ENCODE measurements around the gene BBS9. TPM values are rescaled to one million over a fixed set of nuclear protein-coding genes. Genes with fewer than 3 reads are reported as not detected.

The BBS9 gene
- total RNA-seq, 2 experiments from 2014 or later = 13.7 to 17.2 TPM

DNA sequence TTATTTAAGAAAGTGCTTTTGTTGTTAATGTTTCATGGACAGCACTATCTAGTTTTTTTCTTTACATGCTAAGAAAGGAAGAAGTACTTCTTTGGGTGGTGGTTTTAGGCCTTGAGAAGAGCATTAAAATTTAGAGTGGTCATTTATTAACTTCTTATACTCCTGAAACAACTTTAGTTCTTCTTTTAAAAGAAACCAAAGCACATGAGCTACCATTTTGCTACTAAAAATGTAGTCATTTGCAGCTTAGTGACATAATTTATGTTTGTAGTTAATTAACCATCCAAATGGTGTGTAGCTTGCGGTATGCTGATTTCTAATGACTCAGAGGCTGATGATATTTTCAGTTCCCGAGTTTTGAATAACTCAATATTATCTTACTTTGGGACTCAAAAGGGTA is 207.5 kb downstream of the BBS9 start:
- no peaks in the 10 kb centered on the region for H3K36me3 Mint-ChIP-seq
- no peaks in the 10 kb centered on the region for H3K9me3 Mint-ChIP-seq
- ATAC-seq (ENCODE audit: low read depth) = no peak

DNA sequence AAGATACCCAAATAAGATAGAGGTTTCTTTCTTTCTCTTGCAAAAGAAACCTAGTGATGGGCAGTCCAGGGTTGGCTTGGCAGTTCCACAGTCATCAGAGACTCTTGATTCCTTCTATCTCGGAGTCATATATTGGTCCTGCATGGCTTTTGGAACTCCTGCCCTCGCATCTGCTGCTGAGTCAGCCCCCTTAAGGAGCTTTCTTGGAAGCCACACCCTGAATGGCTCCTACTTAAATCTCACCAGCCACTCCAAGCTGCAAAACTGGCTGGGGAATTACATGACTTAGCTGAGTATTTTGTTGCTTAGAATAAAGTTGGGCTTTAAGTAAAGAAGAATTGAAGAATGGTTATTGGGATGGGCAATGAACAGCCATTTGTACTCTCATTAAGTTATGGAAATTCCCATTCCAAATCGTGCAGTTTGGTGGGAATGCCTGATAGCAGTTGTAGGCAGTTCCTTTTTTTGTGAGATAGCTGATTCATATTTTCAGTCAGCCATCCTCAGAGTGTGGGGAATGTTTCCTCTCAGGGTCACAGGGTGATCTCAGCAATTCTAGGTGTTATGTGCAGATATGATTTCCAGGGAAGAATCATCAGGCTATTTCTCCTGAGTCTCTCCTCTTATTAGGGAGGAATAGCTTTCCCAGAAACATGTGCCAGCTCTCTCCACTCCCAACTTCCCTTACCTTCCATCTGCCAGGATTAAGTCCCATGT is 209.9 kb downstream of the BBS9 start:
- ATAC-seq (ENCODE audit: low read depth) (no peak), DNase-seq (no peak)
- no peaks in the 10 kb centered on the region for H3K27me3 Mint-ChIP-seq
- POLR2A ChIA-PET = no interaction called here
- no peak overlapping the region for H3K4me3 Mint-ChIP-seq
- no peaks in the 10 kb centered on the region for H3K36me3 Mint-ChIP-seq
- H3K4me1 Mint-ChIP-seq = no peaks in the 10 kb centered on the region
- no peak overlapping the region for H3K27ac Mint-ChIP-seq
- no peaks in the 10 kb centered on the region for H3K9me3 Mint-ChIP-seq

More for the DNA sequence above, 207.5 kb downstream of the BBS9 start:
- POLR2A ChIA-PET = no interaction called here
- H3K27me3 Mint-ChIP-seq = no peaks in the 10 kb centered on the region
- no peak overlapping the region for H3K27ac Mint-ChIP-seq
- no peak overlapping the region for H3K4me3 Mint-ChIP-seq
- no peak for DNase-seq
- H3K4me1 Mint-ChIP-seq = no peaks in the 10 kb centered on the region

DNA sequence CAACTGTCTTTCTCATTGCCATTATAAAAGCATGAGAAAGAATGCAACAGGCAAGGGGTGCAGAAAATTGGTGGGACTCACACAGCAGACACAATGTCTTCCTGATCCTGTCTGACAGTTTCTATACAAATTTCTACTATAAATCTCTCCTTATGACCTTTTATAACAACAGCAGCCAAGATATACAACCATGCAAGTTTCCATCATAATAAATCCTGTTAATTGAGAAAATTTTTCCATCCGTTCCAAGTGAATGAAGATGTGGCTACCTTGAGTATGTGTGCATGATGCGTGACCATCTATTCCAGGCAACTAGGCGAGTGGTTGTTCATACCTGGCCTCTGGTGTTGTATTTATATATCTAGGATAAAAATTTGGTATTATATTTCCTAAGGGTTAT is 216.7 kb downstream of the BBS9 start:
- no peak overlapping the region for H3K27ac Mint-ChIP-seq
- POLR2A ChIA-PET = no interaction called here
- no peak overlapping the region for H3K4me3 Mint-ChIP-seq
- H3K27me3 Mint-ChIP-seq = no peaks in the 10 kb centered on the region
- H3K4me1 Mint-ChIP-seq = no peaks in the 10 kb centered on the region
- H3K9me3 Mint-ChIP-seq = no peaks in the 10 kb centered on the region
- DNase-seq = no peak
- peaks cover 2% of the 10 kb centered on the region for H3K36me3 Mint-ChIP-seq
- ATAC-seq (ENCODE audit: low read depth) = no peak

- Mint-ChIP-seq H3K9me3 (no peaks in the 10 kb centered on the region), H3K36me3 (peaks cover 2% of the 10 kb centered on the region), H3K27me3 (no peaks in the 10 kb centered on the region), H3K4me3 (no peak overlapping the region), H3K27ac (no peak overlapping the region), H3K4me1 (no peaks in the 10 kb centered on the region)
- POLR2A ChIA-PET = no interaction called here
- no peak for ATAC-seq (ENCODE audit: low read depth)
- DNase-seq = no peak
Measured at GRCh38 chr7:33350577-33350976, 221.2 kb downstream of the BBS9 start.

DNA sequence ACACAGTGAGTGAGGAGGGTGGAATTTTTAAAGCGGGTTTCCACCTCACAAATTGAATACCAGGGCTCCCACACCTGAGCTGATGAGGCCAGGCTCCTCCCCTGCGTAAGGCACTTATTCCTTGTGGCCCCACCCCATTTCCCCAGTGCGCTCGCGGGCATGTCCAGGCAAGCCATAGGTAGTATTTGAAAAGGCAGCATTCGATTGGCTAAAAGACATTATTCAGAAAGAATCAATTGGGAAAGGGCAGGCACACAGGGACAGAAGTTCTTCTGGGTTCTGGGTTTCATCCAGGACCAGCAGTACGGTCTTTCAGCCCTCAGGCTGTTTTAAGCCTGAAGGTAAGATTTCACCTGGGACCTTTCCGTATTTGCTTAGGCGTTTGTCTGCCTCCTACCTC is 222.3 kb downstream of the BBS9 start:
- Mint-ChIP-seq H3K27me3 (no peaks in the 10 kb centered on the region), H3K9me3 (no peaks in the 10 kb centered on the region), H3K36me3 (peaks cover 2% of the 10 kb centered on the region), H3K27ac (no peak overlapping the region), H3K4me3 (no peak overlapping the region), H3K4me1 (no peaks in the 10 kb centered on the region)
- POLR2A ChIA-PET = no interaction called here
- DNase-seq (no peak), ATAC-seq (ENCODE audit: low read depth) (no peak)

DNA sequence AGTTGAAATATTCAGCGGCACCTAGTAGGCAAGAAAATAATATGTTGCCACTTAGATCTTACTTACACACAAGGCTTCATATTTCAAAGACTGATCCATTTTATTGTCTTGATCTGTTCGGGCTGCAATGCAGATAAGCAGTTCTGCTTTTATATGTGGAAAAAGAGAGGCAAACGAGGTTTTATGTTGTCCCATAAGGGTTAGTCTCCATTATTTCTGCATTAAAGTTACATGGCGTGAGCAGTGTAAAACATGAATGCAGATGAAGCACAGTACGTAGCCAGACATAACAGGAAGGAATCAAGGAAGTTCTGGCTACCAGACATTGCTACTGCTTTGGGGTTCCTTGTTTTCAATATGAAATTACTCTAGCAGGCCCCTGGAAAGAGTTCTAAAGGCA is 224.8 kb downstream of the BBS9 start:
- H3K4me1 Mint-ChIP-seq = no peaks in the 10 kb centered on the region
- DNase-seq (no peak), ATAC-seq (ENCODE audit: low read depth) (no peak)
- H3K4me3 Mint-ChIP-seq = no peak overlapping the region
- no peaks in the 10 kb centered on the region for H3K9me3 Mint-ChIP-seq
- H3K27ac Mint-ChIP-seq = no peak overlapping the region
- POLR2A ChIA-PET = no interaction called here
- H3K36me3 Mint-ChIP-seq = peaks cover 2% of the 10 kb centered on the region
- H3K27me3 Mint-ChIP-seq = no peaks in the 10 kb centered on the region

- H3K4me3 Mint-ChIP-seq = no peak overlapping the region
- no peaks in the 10 kb centered on the region for H3K4me1 Mint-ChIP-seq
- no peak overlapping the region for H3K27ac Mint-ChIP-seq
- H3K9me3 Mint-ChIP-seq = no peaks in the 10 kb centered on the region
- DNase-seq (no peak), ATAC-seq (ENCODE audit: low read depth) (no peak)
- H3K36me3 Mint-ChIP-seq = peaks cover 1% of the 10 kb centered on the region
- H3K27me3 Mint-ChIP-seq = no peaks in the 10 kb centered on the region
- POLR2A ChIA-PET = no interaction called here
Measured at GRCh38 chr7:33355386-33355785, 226.0 kb downstream of the BBS9 start.

- no peak overlapping the region for H3K27ac Mint-ChIP-seq
- DNase-seq (no peak), ATAC-seq (ENCODE audit: low read depth) (no peak)
- H3K27me3 Mint-ChIP-seq = no peaks in the 10 kb centered on the region
- no peaks in the 10 kb centered on the region for H3K9me3 Mint-ChIP-seq
- H3K36me3 Mint-ChIP-seq = no peaks in the 10 kb centered on the region
- H3K4me1 Mint-ChIP-seq = no peaks in the 10 kb centered on the region
- POLR2A ChIA-PET = no interaction called here
- no peak overlapping the region for H3K4me3 Mint-ChIP-seq
Measured at GRCh38 chr7:33356336-33356735, 227.0 kb downstream of the BBS9 start.

DNA sequence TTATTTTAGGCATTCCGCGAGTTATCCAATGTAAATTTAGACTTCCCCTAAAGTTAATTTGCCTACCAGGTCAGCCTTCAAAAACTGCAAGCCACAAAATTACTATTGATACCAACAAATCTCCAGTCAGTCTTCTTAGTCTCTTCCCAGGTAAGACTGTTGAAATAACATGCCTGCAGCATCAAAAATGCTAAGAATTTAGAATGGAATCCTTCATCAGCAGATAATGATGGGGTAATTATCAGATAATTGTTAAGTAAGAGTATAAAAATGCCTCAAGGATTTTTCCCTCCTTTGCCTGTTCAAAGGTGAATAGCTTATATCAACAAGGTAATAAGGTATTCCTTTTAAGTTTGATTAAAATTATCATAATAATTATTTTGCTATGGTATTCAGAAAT is 228.5 kb downstream of the BBS9 start:
- H3K27ac Mint-ChIP-seq = no peak overlapping the region
- H3K4me3 Mint-ChIP-seq = no peak overlapping the region
- no peaks in the 10 kb centered on the region for H3K27me3 Mint-ChIP-seq
- H3K36me3 Mint-ChIP-seq = no peaks in the 10 kb centered on the region
- DNase-seq = no peak
- no peaks in the 10 kb centered on the region for H3K9me3 Mint-ChIP-seq
- POLR2A ChIA-PET = no interaction called here
- ATAC-seq (ENCODE audit: low read depth) = no peak
- no peaks in the 10 kb centered on the region for H3K4me1 Mint-ChIP-seq

GRCh38 chr7:33369888-33370287 is 240.5 kb downstream of the BBS9 start:
- no peak overlapping the region for H3K4me3 Mint-ChIP-seq
- no peak for ATAC-seq (ENCODE audit: low read depth)
- no peak for DNase-seq
- POLR2A ChIA-PET = no interaction called here
- no peaks in the 10 kb centered on the region for H3K4me1 Mint-ChIP-seq
- H3K9me3 Mint-ChIP-seq = peaks cover 1% of the 10 kb centered on the region
- peaks cover 6% of the 10 kb centered on the region for H3K36me3 Mint-ChIP-seq
- no peak overlapping the region for H3K27ac Mint-ChIP-seq
- no peaks in the 10 kb centered on the region for H3K27me3 Mint-ChIP-seq

- Mint-ChIP-seq H3K9me3 (no peaks in the 10 kb centered on the region), H3K27me3 (no peaks in the 10 kb centered on the region), H3K27ac (no peak overlapping the region), H3K4me1 (no peaks in the 10 kb centered on the region), H3K36me3 (peaks cover 2% of the 10 kb centered on the region), H3K4me3 (no peak overlapping the region)
- no peak for ATAC-seq (ENCODE audit: low read depth)
- POLR2A ChIA-PET = no interaction called here
- DNase-seq = no peak
Measured at GRCh38 chr7:33373195-33373594, 243.8 kb downstream of the BBS9 start.

- H3K27ac Mint-ChIP-seq = no peak overlapping the region
- H3K9me3 Mint-ChIP-seq = no peaks in the 10 kb centered on the region
- no peaks in the 10 kb centered on the region for H3K36me3 Mint-ChIP-seq
- ATAC-seq (ENCODE audit: low read depth) = no peak
- H3K4me3 Mint-ChIP-seq = no peak overlapping the region
- no peak for DNase-seq
- H3K4me1 Mint-ChIP-seq = no peaks in the 10 kb centered on the region
- H3K27me3 Mint-ChIP-seq = no peaks in the 10 kb centered on the region
- POLR2A ChIA-PET = no interaction called here
Measured at GRCh38 chr7:33379891-33380525, 250.6 kb downstream of the BBS9 start.

DNA sequence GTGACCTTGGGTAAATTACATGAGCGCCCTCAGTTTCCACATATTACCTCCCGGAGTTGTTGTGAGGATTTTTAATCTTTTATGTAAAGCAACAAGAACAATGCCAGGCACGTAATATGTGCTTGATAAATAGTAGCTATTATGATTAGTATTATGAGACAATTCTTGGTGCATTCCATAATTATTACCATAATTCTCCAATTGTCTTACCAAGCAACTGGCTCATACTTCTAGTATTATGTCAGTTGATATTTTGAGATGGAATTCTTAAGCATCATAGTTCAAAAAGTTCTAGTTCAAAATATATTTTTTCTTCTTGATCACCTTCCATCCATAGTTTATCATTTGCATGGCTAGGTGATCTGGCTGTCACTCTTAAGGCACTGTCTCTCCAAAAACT is 259.0 kb downstream of the BBS9 start:
- no peak for ATAC-seq (ENCODE audit: low read depth)
- H3K4me1 Mint-ChIP-seq = peaks cover under 1% of the 10 kb centered on the region
- H3K27ac Mint-ChIP-seq = no peak overlapping the region
- POLR2A ChIA-PET = no interaction called here
- H3K27me3 Mint-ChIP-seq = no peaks in the 10 kb centered on the region
- no peak for DNase-seq
- H3K9me3 Mint-ChIP-seq = peaks cover 1% of the 10 kb centered on the region
- peaks cover 3% of the 10 kb centered on the region for H3K36me3 Mint-ChIP-seq
- H3K4me3 Mint-ChIP-seq = no peak overlapping the region

- H3K4me1 Mint-ChIP-seq = peaks cover 17% of the 10 kb centered on the region
- POLR2A ChIA-PET = no interaction called here
- peaks cover 6% of the 10 kb centered on the region for H3K9me3 Mint-ChIP-seq
- no peak overlapping the region for H3K4me3 Mint-ChIP-seq
- no peak for DNase-seq
- ATAC-seq (ENCODE audit: low read depth) = no peak
- peaks cover 9% of the 10 kb centered on the region for H3K36me3 Mint-ChIP-seq
- H3K27ac Mint-ChIP-seq = no peak overlapping the region
- H3K27me3 Mint-ChIP-seq = no peaks in the 10 kb centered on the region
Measured at GRCh38 chr7:33392148-33392547, 262.8 kb downstream of the BBS9 start.
